CD4-positive, alpha-beta T cell treated with Interleukin-17A for 1 hour (primary cell): Measurements from ENCODE around the gene HIVEP2.

Source experiments
- DNase-seq: peaks from one replicate; pipeline ENCODE4 v3.0.0-alpha.2; 2020

HIVEP2 gene

DNA sequence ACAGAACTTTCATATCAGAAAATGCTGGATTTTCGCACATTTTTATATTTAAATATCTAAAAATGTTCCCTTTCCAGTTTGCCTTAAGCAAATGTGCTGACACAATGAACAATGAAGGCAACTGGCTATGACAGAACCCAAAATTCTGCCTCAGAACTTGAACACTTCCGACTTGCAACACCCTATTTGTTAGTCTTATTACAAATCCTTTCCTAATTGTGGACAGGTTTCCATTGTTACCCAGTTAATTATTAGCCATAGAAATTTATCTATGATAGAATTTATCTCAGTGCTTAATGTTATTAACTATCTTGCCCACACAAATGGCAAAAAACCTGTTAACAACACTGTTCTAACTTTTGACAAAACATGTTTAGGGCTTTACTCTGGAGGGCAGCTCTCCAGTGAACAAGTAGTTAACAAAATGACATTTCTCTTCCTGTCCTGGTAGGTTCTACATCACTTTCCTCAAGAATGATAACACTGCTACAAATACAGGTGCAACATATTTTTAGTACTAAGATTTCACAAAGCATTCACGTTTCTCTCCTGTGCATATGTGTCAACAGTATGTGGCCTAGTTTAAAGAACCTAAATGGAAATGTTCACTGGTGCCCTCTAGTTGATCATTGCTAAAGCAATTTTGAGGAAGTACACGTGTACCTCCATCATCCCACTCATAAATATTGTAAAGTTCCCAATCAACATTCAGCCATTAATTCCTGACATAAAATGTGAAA, 58.4 kb downstream of the HIVEP2 start:
- peak; percentile 81 for DNase-seq

DNA sequence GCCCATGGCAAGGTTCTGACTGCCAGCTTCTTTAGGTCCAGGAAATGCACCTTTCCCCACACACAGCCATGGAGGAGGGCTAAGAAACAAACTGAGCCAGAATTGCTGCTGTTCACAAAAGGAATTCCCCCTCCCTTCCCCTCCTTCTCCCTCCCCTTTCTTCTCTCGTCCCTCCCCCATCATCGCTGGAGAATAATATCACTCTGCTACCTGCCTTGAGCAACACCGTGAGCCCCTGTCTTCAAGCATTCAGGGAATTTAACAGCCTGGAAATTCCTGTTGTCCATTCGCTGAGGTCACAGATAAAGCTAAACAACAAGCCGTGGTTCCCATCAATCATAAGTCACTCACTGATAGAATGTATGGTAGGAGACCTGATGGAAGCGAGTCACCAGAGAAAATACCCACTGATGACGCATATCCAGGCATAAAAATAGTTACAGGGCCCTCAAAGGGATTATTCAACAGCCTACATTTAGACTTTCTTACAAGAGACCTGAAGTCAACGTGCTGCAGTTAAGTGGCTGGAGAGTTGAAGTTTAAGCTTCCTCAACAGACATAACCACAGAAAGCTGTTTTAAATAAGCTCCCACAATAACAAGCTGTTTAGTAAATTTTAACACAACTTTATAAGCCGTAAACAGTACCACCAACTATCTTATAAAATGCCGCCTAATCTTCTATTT, 59.7 kb downstream of the HIVEP2 start:
- DNase-seq: peak; percentile 92

DNA sequence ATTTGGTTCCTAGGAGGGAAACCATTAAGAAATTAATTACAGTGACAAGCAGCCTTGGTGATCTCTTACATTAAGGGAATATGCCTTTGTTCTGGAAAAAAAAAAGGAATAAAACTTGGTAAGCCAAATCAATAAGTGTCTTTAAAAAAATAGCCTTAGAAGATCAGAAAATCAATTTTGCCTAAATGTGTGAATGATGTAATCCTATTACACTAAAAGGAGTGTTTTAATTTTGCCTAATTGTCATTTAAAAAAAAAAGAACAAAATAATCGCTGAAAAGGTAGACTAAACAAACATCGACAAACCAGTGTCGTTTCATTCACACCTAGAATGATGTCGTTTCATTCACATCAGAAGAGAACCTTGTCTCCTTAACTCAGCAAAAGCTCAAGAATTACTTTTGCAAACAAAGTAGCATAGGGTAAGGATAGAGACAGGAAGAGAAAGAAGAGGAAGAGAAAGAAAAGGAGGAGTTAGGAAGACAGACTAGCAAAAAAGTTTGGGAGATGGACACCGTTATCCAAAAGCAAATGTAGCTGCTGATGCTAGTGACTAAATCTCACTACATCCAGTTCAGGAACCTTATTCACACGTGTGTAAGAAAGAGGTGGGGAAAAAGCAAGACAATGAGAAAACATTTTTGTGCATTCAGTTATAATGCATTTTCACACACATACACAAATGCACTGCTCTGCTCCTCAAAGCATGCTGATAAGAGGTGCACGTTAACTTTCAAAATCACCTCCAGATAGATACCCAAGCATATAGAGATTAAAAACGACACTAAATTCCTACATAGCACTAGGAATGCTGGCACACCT, 60.6 kb downstream of the HIVEP2 start:
- DNase-seq: no peak

DNA sequence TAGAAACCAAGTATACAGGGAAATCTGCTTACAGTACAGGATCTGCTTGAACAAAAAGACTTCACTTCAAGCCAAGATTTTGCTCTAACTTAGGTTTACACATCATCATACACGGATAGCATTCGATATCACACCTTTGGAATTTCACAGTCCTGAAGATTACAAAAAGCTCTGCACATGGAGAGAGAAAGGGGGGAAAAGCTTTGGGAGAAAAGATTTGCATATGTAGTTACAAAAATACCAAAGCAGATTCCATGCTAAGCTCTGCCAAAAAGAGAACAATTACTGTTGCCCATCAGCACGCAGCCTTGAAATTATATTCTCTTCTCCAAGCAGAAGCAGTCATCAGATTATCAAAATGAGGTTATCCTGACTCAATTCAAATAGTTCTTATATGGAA, 62.0 kb downstream of the HIVEP2 start:
- DNase-seq: no peak

DNA sequence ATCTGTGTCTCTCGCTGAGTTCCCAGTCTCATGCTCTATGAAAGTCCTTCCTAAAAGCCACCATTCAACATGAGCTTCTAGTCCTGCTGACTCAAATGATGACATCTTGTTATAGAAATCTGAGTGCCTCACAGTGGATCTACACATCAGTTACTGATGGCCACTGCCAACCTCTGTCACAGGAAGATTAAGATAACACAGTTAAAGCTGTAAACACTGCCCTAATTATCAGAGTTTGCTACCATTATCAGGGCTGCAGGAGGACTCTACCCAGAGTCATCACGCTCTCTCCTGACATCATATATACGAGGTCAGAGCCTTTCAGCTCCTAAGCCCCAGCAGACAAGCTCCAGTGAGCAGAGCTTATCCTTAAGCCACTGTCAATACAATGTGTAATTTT, 63.2 kb downstream of the HIVEP2 start:
- no peak for DNase-seq

DNA sequence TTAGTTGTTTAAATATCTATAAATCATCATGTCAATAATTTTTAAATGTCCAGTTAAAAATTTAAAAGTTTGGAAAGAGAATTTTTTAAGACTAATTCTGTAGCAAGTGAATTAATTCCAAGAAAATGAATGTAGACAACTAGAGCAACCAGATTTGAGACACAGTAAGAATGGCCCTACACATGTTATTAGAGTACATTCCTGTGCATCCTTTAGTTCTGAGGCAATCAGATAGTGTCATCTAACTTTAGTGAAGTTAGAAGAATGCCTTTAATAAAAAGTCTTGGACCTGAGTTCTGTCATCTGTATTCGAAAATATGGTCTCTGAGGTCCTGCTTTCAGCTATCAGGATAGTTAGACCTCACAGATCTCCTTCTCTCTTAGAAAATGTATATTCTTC, 63.7 kb downstream of the HIVEP2 start:
- DNase-seq: no peak

DNA sequence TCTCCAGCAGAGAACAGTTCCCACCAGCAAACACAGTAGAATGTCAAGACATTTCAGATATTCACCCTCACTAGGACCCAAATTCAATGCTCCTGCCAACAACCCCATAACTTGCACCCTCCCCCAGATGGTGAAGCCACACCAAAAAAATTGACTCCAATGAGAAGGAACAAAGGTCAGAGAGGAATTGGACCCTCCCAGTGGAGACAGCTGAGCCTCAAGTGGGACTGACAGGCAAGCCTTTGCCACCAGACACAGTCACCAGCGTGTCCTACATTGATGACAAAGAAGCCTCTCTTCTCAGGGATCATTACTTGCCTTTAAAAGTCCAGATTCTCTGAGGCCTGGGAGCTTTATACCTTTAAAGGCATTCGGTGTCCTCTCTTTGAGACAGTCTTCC, 64.8 kb downstream of the HIVEP2 start:
- DNase-seq: no peak

DNA sequence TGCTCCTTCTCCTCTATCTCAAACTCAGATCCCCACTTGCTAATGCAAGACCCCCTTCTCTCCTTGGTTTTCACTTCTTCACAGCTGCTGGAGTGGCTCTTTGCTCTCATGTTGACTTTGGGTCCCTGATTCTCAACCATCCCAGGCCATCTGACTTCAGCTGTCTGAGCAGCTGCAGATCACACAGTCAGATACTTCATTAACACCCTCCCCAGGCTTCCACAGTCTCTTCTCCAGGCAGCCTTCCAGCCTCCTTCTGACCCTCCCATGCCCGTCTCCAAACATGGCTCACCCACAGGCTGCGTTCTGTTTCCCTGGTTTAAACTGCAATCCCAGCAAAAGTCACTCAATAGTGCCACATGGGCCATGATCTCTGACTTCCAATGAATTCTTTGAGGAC, 65.4 kb downstream of the HIVEP2 start:
- no peak for DNase-seq

DNA sequence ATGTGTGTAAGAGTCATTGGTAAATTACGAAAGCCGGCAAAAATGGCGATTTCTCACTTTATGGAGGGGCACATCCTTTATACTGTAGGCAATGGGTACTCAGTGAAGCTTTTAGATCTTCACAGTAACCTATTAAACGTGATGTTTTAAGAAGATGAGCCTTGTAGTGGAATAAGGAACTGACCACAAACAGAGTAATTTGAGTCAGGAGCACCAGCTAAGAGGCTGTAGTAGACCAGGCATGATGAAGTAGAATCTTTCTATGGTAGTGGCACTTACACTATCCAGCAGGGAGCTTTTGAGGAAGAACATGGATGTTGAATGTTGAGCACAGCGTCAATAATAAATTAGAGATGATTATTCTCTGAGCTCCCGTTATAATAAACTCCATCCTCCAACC, 65.9 kb downstream of the HIVEP2 start:
- no peak for DNase-seq

DNA sequence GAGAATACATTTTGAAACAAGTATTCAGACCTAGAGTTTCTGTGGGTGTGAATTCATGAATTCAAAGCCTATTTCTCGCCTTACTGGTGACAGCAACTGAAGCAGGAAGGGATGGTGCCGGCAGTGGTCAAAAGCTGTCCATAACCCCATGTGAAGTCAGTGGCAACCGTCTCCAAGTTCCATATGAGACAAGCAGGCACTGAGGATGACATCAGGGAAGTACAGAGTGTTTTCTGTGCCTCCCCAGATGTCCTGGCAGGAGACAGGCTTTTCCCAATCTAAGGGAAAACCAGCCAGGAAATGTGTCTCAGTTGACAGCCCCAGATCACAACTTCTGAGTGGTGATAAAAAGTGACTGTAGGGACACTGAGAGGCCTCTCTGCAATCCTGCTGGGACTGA, 66.6 kb downstream of the HIVEP2 start:
- no peak for DNase-seq

DNA sequence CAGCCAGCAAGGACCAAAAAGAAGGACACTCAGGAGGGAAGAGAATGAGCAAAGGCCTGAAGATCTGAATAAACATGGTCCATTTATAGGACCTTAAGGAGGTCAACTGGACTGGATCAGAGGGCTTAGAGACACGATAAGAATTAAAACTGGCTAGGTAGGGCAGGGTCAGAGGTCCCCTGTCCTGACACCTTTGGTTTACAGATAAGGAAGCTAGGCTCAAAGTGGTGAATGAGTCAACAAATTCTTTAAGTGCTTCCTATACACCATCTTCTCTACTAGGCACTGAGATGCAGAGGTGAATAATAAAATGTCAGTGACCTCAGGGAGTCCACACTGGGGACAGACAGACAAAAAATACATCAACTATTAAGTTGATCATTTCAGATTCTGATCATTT, 70.3 kb downstream of the HIVEP2 start:
- DNase-seq: no peak

DNA sequence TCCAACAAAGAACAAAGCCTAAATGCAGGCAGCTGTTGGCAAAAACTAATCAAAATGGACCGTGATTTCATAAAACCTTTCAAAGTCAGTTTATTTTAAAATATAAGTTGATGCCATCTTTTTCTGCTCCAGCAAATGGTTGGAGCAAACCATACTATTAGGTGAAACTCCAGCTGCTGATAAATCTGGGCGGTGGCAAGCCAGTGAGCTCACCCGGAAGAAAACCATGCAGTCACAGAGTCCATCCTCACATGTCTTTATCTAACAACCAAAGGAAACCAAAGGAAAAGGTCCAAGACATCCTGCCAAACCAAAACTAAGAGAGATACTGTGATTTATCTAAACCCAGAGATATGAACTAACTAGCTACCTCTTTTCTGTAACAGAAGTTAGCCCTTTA, 72.6 kb downstream of the HIVEP2 start:
- no peak for DNase-seq

DNA sequence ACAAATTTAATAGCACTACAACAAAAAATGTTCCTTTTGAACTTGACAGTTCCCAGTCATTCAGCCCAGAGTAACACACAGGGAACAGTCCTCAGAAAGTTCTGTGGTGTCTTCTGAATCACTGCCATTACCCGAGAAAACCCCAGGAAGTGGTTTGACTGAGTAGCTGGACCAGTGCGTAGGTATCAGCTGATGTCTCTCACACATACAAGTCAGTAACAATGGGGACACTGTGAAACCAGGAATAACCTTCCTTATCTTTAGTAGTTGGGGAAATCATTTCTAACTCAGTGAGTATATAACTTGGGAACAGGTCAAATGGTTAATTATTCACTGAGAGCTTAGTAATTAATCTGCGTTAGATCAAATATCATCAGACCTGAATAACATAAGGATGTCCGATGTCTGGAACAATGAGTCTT, 73.1 kb downstream of the HIVEP2 start:
- peak; percentile 81 for DNase-seq

DNA sequence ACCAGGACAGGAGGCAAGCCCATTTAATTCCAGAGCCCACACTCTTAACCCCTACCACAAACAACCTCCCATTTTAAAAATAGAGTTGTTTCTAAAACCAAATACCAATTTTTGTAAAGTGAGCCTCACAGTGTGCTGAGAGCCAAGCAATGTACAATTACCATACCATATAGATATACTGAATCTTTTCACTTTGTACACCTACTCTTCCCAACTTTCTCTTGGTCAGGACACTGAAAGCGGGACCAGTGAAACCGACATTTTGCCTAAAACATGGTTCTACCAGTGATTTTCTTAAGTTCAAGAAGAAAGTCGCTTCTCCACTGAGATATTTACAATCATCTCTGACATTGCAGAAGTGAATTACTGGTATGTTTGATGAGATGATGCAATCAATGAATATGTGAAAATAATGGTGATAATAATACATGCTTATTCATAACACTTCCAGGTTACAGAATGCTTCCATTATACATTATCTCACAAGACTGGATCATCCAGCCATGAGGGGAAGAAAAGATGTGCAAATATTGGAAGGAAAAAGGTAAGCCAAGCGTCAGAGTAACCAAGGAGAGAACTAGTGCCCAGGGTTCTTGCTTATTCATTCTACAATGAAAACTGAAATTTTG, 74.1 kb downstream of the HIVEP2 start:
- DNase-seq: no peak

DNA sequence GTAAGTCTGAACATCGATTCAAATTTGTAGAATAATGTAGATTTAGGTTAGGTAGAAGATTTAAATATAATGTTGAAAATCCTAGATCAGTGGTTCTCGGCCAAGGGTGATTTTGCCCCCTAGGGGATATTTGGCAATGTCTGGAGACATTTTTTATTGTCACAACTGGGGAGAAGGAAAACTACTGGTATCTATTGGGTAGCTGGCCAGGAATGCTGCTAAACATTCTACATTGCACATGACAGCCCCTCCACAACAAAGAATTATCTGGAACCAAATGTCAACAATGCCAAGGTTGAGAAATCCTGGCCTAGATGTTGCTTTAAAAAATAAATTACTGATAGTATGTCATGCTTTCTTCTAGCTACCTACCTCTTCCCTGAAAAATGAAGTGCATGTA, 76.1 kb downstream of the HIVEP2 start:
- no peak for DNase-seq

DNA sequence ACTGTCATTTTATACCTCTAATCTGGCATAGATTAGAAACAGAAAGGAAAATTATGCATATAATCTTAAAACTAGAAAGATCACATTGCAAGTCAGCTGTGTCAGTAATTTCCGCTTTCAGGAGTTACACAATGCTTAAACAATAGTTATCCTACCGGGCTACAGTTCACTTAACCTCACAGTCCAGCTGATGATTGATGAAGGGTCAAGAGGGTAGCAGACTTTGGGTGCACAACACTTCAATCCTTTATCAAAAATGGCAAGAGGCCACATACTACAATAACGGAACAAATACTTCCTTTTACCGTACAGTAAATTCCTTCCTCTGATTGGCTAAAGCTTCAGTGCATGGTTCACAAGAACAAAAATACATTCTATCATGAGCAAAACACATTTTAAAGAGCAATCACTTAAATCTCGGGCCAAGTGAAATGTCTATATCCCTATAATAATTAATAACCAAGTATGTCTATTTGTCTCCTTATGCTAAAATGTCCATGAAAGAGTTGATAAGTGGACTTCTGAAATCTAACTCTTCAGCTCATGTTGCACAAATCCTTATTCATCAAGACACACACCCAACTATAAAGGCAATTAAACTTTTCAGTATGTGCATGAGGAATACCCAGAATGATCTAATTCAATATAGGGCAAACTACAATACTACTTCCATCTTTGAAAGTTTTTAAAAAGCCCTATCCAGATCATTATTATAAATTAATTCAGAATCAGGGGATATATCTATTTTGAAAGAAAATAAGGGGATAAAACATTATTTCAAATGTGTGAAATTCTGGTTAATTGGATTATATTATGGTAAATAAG, 76.8 kb downstream of the HIVEP2 start:
- DNase-seq: no peak

DNA sequence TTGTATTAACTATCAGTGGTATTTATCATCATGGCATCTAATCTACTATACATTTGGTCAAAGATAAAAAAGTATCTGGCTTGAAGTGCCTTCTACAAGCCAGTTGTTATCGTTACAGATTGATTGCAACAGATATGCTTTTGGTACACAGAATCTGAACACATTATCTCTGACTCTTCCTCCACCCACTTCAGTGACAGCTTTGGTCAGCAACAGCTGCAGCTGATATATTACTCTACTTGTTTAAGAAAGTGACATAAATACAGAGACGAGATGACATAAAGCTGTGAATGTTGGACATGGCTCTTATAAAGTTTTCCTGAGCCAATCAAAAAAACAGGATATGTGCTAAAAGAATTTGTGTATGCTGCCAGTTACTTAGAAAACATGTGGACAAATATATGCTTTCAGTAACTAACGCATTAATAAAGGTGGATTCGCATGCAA, 77.6 kb downstream of the HIVEP2 start:
- DNase-seq: peak; percentile 40

DNA sequence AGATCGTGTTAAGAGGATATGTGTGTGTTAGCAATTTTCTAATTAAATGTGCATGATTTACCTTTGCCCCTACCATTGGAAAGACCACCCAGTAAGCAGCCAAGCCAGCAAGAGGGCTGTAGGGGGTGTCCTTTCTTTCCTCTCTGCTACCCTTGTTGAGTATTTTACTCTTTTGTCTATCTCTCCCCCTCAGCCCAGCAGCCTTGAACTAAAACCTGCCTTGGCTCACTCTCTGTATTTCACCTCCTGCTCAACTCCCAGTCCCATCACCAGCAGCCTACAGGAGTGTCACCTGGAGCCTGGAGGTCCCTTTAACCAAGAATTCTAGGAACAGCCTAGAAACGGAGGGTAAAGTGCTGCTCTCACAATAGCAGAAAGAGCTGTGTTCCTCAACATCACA, 81.0 kb downstream of the HIVEP2 start:
- DNase-seq: no peak

DNA sequence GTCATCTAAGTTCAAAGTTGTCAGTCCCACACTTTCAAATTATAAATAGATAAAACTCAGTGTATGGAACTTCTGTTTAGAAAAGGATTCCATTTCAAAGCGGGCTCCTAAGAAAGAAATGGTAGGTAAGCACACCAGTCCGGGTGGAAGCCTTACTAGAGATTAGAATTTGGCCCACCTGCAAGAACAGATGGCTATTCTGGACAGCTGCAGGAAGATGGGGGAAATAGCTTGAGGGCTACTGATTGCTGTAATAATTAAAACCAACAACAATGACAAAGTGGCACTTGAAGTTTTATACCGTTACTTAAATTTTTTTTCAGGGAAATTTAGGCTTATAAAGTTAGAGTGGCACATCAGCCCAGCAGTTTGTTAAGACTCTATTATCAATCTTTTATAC, 83.3 kb downstream of the HIVEP2 start:
- no peak for DNase-seq

DNA sequence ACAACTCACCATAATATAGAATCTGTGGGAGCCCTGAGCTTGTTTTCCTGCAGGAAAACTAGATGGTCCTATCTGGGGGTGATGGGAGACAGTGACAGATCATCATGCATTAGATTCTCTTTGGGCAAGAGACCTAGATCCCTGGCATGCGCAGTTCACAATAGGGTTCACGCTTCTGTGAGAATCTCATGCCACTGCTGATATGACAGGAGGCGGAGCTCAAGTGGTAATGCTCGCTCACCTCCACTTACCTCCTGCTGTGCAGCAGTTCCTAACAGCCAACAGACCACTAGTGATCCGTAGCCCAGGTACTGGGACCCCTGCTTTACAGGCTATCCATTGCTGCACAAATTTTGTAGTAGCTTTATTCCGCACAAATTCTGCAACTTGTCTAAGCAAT, 84.5 kb downstream of the HIVEP2 start:
- DNase-seq: no peak

DNA sequence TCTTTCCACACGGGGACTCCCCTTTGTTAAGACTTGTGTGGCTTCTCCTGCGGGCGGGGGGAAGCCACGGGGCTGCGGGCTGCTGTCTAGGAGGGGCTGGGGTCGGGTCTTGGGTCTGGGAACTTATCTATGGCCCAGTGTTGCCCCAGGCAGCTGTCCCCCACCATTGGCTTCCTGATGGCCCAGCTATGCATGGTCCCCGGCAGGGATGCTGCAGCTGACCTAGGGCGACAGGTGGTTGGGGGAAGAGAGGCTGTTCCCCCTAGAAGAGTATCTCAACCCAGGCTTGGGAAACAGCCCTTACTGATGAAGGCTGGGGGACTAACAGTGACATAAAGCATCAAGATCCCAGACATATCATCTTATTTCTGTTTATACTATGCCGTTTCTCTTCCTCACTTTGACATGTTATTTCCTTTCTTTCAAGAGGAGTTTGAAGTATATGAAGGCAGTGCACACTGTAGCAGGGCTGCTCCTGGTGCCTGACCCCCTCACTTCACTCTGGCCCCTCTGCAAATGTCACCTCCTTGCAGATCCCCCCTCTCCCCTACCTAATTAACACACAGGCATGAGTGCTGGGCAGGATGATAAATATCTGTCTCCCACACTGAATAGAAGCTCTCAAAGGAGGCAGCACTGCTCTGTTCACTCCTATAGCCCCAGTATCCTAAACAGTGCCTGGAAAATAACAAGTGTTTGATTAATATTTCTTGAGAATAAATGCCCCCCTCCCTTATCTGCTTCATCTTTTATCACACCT, 87.0 kb downstream of the HIVEP2 start:
- peak; percentile 44 for DNase-seq
